Measurements from ENCODE around the gene LYVE1.

Gene LYVE1

GRCh38 chr11:10602366-10602765 lies 33.9 kb upstream of the LYVE1 start:
- no peak for TF ChIP-seq CTCF (IDR thresholded peaks at IDR 0.05; ENCODE audit: control extremely low read depth, extremely low read depth, low read depth, missing control alignments)
- POLR2A ChIA-PET = no interaction called here
- CTCF ChIA-PET = no interaction called here
- DNase-seq (ENCODE audit: extremely low spot score) = no peak

- no peak for TF ChIP-seq CTCF (IDR thresholded peaks at IDR 0.05; ENCODE audit: control extremely low read depth, extremely low read depth, low read depth, missing control alignments)
- DNase-seq (ENCODE audit: extremely low spot score) = no peak
- CTCF ChIA-PET = no interaction called here
- POLR2A ChIA-PET = no interaction called here
Measured at GRCh38 chr11:10601837-10602236, 33.4 kb upstream of the LYVE1 start.

- ChIA-PET CTCF (interaction anchor here (1.0 to 1.1 kb wide), 2 partner anchors 9 to 60 kb away, joined by 3 to 4 read pairs; partner anchors contain the start of gene RNF141), POLR2A (no interaction called here)
- no peak for TF ChIP-seq CTCF (IDR thresholded peaks at IDR 0.05; ENCODE audit: control extremely low read depth, extremely low read depth, low read depth, missing control alignments)
- DNase-seq (ENCODE audit: extremely low spot score) = no peak
Measured at GRCh38 chr11:10600570-10601248, 32.2 kb upstream of the LYVE1 start.

- TF ChIP-seq CTCF (IDR thresholded peaks at IDR 0.05; ENCODE audit: control extremely low read depth, extremely low read depth, low read depth, missing control alignments) = no peak
- ChIA-PET POLR2A (no interaction called here), CTCF (interaction anchor here (1.5 kb wide), 1 partner anchor 58 kb away, joined by 4 read pairs; the partner anchor contains the start of gene RNF141)
- DNase-seq (ENCODE audit: extremely low spot score) = no peak
Measured at GRCh38 chr11:10599388-10600175, 31.1 kb upstream of the LYVE1 start.

GRCh38 chr11:10598816-10599215 lies 30.4 kb upstream of the LYVE1 start:
- ChIA-PET CTCF (interaction anchor here (1.3 to 1.5 kb wide), 3 partner anchors 14 to 58 kb away, joined by 3 to 6 read pairs (median 4); partner anchors contain the start of gene RNF141), POLR2A (no interaction called here)

More at GRCh38 chr11:10598816-10599215, 30.4 kb upstream of the LYVE1 start:
- DNase-seq (ENCODE audit: extremely low spot score) = no peak
- no peak for TF ChIP-seq CTCF (IDR thresholded peaks at IDR 0.05; ENCODE audit: control extremely low read depth, extremely low read depth, low read depth, missing control alignments)
